AG10803 (cell line): ENCODE measurements around the gene OSBPL6.

Experiments
- DNase-seq: peaks from one replicate; pipeline ENCODE4 v3.0.0; 2010; ENCODE audit warnings: low read depth
- H3K4me3 ChIP-seq: 2 replicates; pipeline ENCODE4 v1.5.1; 2011; ENCODE audit warnings: mild to moderate bottlenecking, low read length, control low read depth
- CTCF ChIP-seq: conservative IDR thresholded peaks from 2 replicates; pipeline ENCODE4 v1.5.1; 2011; ENCODE audit warnings: mild to moderate bottlenecking, low read length, control low read depth, inconsistent platforms

The OSBPL6 gene

GRCh38 chr2:178199334-178199733 lies 5.0 kb downstream of the OSBPL6 start:
- no peak for TF ChIP-seq CTCF
- DNase-seq, result no peak
- H3K4me3 ChIP-seq, result no peak overlapping the region

DNA sequence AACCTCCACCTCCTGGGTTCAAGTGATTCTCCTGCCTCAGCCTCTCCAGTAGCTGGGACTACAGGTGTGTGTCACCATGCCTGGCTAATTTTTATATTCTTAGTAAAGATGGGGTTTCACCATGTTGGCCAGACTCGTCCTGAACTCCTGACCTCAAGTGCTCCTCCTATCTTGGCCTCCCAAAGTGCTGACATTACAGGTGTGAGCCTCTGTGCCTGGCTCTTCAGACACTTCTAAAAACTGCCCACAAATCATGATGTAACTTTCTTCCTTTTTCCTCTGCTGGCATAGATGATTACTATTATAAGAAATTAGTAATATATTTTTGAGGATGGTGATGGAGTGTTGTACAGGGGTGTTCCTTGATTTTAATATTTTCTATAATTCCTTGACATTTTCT lies 6.0 kb downstream of the OSBPL6 start:
- no peak for TF ChIP-seq CTCF
- H3K4me3 ChIP-seq, result no peak overlapping the region
- DNase-seq, result no peak

GRCh38 chr2:178202927-178203326 lies 8.6 kb downstream of the OSBPL6 start:
- no peak overlapping the region for H3K4me3 ChIP-seq
- no peak for TF ChIP-seq CTCF
- DNase-seq, result no peak

DNA sequence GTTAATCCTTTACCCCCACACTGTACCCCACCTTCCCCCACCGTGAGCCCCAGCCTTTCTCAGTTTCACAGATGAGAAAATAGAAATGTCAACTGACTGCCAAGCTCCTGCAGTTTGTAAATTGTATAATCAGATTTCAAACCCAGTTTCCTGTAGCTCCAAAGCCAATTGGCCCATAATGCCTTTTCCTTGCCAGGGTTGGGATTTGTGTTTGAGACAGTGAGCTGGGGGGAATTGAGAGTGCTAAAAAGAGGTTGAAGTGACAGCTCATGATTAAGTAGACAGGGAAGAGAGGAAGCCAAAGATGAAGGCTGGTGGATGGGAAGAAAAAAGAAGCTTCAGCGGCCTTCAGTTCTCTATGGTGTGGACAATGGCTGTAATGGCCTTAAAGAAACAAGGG lies 10.7 kb downstream of the OSBPL6 start:
- H3K4me3 ChIP-seq, result no peak overlapping the region
- DNase-seq, result no peak
- no peak for TF ChIP-seq CTCF

- TF ChIP-seq CTCF, result no peak
- H3K4me3 ChIP-seq, result no peak overlapping the region
- peak; percentile 64 for DNase-seq
Observed at GRCh38 chr2:178205853-178206521, 11.7 kb downstream of the OSBPL6 start.

- no peak overlapping the region for H3K4me3 ChIP-seq
- DNase-seq, result no peak
- TF ChIP-seq CTCF, result no peak
Observed at GRCh38 chr2:178208336-178208735, 14.0 kb downstream of the OSBPL6 start.

GRCh38 chr2:178208817-178209216 lies 14.5 kb downstream of the OSBPL6 start:
- no peak overlapping the region for H3K4me3 ChIP-seq
- TF ChIP-seq CTCF, result peak; percentile 36
- DNase-seq, result no peak
